Neuron (in vitro differentiated cells): ENCODE results near the gene KLHL22.

ENCODE experiments used
- H2AFZ ChIP-seq: one replicate; pipeline ENCODE4 v1.6.1; 2013; ENCODE audit warnings: low read depth, mild to moderate bottlenecking, inconsistent platforms, low read length, moderate library complexity
- H3K27me3 ChIP-seq: one replicate; pipeline ENCODE4 v1.6.1; 2013; ENCODE audit warnings: low read length; ENCODE audit not compliant: insufficient read depth
- H3K36me3 ChIP-seq: one replicate; pipeline ENCODE4 v1.6.1; 2013; ENCODE audit warnings: low read length; ENCODE audit not compliant: insufficient read depth
- H3K4me1 ChIP-seq: one replicate; pipeline ENCODE4 v1.6.1; 2013; ENCODE audit warnings: low read length; ENCODE audit not compliant: insufficient read depth
- H3K4me3 ChIP-seq: 2 replicates; pipeline ENCODE4 v1.5.1; 2013; ENCODE audit warnings: mild to moderate bottlenecking, low read length, moderate library complexity
- H3K9me3 ChIP-seq: one replicate; pipeline ENCODE4 v1.6.1; 2013; ENCODE audit warnings: low read length

Gene KLHL22

DNA sequence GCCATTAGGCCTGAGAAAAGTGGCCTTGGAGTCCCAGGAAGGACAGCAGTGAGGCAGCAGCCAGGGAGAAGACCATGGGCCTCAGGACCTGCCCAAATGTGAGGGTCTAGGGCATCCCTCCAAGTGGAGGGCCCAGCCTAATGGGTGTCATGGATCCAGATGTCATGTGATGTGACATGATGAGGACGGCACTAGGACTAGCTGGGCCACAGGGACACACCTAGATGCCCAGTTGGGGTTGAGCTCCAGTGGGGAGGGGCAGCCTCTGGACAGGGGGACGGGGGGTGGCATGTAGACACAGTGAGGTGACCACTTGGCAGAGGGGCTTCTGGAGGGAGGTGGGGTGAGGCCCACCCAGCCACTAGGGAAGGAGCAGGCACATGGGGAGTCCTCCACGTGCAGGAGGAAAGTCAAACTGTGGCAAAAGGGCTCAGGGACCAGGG lies 63.3 kb downstream of the KLHL22 start:
- no peak overlapping the region for H2AFZ ChIP-seq
- peaks cover 11% of the 10 kb centered on the region for H3K4me1 ChIP-seq
- H3K4me3 ChIP-seq, result no peak overlapping the region
- H3K9me3 ChIP-seq, result no peaks in the 10 kb centered on the region
- peaks cover 28% of the 10 kb centered on the region for H3K36me3 ChIP-seq
- H3K27me3 ChIP-seq, result no peaks in the 10 kb centered on the region

DNA sequence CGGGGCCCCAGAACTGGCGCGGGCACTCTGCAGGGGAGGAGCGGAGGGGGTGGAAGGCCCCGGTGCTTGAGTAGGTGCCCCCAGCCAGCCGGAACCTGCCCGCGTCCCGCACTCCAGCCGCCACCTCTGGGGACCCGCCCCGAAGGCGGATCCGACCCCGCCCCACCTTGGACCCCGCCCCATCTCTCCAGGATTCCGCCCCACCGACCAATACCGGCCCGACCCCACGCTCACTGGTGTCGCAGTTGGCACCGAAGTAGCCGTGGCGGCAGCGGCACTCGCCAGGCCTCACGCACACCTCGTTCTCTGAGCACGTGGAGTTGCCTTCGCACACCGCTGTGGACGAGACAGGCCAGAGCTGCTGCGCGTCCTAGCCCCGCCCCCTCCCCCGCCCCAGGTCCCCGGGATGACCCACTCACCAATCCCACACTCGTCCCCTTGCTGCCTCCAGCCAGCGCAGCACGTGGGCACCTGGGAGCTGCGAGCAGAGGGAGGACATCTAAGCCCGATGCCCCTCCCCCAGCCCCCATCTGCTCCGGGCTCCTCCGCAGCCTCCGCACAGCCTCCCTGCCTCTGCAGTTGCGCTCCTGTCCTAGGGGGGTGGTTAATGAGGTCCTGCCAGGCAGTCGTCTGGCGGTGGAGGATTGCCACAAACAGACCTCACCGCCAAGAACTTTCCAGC lies 63.9 kb downstream of the KLHL22 start:
- Histone ChIP-seq H3K36me3 (peaks cover 33% of the 10 kb centered on the region), H2AFZ (no peak overlapping the region), H3K4me3 (no peak overlapping the region), H3K27me3 (no peaks in the 10 kb centered on the region), H3K4me1 (peaks cover 11% of the 10 kb centered on the region), H3K9me3 (no peaks in the 10 kb centered on the region)

DNA sequence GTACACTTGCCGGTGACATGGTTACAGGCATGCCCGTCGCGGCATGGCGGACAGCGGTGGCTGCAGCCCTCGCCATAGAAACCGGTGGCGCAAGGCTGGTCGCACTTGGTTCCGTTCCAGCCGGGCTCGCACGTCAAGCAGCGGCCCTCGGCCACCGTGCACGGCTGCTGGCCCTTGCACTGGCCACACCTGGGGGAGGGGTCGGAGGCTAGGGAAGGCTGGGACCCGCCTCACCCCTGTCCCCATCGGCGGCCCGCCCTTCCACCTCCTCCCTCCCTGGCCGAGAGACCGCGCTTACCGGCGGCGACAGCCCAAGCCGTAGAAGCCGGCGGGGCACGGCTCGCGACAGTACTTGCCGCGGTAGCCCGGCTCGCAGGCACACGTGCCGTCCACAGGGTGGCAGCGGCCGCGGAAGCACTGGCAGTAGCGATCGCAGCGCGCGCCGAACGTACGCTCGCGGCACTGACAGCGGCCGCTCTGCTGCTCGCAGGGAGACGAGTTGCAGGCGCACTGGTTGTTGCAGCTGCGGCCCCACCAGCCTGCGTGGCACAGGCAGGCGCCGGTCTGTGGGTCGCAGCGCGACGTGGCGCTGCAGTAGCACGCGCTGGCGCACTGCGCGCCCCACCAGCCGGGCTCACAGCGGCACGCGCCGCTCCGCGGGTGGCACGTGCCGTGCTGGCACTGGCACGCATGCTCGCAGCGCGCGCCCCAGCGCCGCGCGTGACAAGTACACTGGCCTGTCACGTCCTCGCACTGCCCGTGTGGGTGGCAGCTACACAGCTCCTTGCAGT lies 64.7 kb downstream of the KLHL22 start:
- Histone ChIP-seq H3K4me1 (peaks cover 9% of the 10 kb centered on the region), H3K9me3 (no peaks in the 10 kb centered on the region), H3K4me3 (no peak overlapping the region), H3K27me3 (no peaks in the 10 kb centered on the region), H2AFZ (no peak overlapping the region), H3K36me3 (peaks cover 39% of the 10 kb centered on the region)

DNA sequence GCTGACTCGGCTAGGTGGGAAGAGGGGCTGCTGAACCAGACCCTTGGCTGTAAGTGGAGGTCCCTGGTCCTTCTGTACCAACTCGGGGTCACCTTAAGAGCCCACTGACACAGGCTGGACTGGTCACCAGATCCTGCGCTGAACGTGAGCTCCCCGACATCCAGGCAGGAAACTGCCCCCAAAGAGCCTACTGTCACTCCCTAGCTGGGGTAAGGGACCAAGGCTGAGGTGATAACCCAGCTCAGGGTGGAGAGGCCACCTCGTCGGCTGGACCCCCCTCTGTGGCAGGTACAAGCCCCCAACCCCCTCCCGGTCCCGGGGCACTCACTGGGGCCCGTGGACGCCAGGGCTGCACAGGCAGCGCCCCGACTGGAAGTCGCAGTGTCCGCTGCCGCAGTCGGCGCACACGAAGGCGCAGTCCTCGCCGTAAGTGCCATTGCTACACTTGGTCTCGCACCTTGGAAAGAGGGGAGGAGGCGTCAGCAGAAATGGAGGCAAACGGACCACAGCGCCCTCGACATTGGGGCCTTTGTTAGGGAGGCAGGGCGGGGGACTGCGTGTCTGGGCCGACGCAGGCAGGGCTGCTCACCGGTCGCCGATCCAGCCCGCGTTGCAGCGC lies 65.4 kb downstream of the KLHL22 start:
- H3K9me3 ChIP-seq, result no peaks in the 10 kb centered on the region
- H3K4me3 ChIP-seq, result no peak overlapping the region
- H2AFZ ChIP-seq, result no peak overlapping the region
- H3K27me3 ChIP-seq, result no peaks in the 10 kb centered on the region
- H3K36me3 ChIP-seq, result peaks cover 40% of the 10 kb centered on the region
- H3K4me1 ChIP-seq, result peaks cover 3% of the 10 kb centered on the region

DNA sequence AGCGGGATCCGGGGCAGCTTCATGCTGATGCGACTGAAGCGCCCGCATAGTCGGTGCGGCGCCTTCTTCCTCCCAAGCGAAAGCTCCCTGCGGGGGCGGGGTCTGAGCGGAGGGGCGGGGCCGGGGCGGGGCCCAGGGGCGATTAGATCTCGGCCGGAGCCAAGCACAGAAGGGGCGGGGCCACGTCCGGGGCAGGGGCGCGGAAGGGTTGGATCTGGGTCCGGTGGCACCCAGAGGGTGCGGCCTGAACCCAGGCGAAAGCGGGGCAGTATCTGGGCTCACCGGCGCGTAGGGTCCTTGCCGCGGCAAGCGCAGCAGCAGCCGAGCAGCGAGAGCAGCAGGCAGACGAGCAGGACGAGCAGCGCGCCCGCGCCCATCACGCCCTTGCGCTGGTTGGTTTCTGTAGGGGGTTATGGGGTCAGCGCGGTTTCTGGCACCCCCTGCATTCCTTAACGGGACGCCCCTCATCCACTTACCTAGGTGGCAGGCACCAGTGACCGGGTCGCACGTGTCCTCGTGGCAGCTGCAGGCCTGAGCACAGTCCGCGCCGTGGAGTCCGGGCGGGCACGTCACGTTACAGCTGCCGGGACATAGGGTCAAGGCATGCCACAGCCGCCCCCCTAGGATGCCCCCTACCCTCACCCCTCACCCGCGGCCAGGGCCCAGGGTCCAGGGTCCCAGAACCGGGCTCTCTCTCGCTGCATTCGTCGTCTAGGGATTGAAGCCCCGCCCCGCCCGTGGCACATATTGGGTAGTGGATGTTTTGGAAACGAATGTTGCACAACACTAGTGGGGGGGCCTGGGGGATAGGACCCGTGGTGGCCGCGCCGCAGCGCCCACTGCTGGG lies 66.1 kb downstream of the KLHL22 start:
- Histone ChIP-seq H3K4me3 (no peak overlapping the region), H3K4me1 (no peaks in the 10 kb centered on the region), H3K27me3 (no peaks in the 10 kb centered on the region), H3K9me3 (no peaks in the 10 kb centered on the region), H3K36me3 (peaks cover 46% of the 10 kb centered on the region), H2AFZ (no peak overlapping the region)

DNA sequence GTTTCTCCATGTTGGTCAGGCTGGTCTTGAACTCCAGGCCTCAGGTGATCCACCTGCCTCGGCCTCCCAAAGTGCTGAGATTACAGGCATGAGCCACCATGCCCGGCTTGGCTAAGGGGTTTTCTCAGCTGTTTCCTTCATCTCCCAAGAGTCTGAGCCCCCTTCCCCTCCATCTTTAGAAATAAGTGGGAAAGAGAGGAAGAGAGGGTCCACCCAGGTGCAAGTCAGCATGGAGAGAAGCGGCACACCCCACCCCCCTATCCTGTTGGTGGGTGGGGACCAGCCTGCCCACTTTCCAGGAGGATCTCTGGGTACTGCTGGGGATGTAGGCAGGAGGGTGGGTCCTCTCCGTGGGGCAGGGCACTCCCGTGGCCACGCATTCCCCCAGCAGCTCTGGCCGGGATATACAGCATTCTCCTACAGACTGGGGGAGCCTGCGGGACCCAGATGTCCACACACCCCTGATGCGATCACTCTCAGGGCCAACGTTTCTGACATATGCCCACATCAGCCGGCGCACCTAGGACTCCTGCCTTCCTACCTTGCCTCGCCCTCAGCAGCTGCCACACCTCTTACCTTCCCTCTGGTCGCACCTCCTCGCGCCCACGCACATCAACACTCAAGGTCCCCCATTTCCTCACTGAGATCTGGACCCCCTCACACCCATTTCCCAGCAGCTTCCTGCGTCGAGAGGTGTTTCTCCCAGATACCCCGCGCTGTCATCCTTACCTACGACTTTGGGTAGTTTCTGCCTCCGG lies 66.9 kb downstream of the KLHL22 start:
- H2AFZ ChIP-seq, result no peak overlapping the region
- H3K4me3 ChIP-seq, result no peak overlapping the region
- no peaks in the 10 kb centered on the region for H3K27me3 ChIP-seq
- H3K9me3 ChIP-seq, result no peaks in the 10 kb centered on the region
- H3K4me1 ChIP-seq, result no peaks in the 10 kb centered on the region
- peaks cover 46% of the 10 kb centered on the region for H3K36me3 ChIP-seq

DNA sequence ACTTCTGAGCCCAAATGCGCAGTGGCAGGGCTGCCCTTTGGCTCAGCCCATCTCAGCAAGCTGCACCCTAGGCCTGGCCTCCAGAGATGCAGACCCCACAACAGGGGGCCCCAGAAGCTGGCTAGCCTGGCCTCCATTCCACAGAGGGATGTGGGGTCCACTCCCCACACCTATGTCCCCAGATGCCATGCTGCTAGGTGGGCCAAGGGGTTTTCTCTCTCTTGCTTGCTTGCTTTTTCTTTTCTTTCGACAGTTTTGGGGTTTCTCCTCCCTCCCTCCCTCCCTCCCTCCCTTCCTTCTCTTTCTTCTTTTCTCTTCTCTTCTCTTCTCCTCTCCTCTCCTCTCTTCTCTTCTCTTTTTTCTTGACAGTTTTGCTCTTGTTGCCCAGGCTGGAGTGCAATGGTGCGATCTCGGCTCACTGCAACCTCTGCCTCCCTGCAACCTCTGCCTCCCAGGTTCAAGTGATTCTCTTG lies 67.6 kb downstream of the KLHL22 start:
- H2AFZ ChIP-seq, result no peak overlapping the region
- no peak overlapping the region for H3K4me3 ChIP-seq
- H3K4me1 ChIP-seq, result peaks cover 6% of the 10 kb centered on the region
- peaks cover 46% of the 10 kb centered on the region for H3K36me3 ChIP-seq
- H3K27me3 ChIP-seq, result no peaks in the 10 kb centered on the region
- H3K9me3 ChIP-seq, result no peaks in the 10 kb centered on the region

DNA sequence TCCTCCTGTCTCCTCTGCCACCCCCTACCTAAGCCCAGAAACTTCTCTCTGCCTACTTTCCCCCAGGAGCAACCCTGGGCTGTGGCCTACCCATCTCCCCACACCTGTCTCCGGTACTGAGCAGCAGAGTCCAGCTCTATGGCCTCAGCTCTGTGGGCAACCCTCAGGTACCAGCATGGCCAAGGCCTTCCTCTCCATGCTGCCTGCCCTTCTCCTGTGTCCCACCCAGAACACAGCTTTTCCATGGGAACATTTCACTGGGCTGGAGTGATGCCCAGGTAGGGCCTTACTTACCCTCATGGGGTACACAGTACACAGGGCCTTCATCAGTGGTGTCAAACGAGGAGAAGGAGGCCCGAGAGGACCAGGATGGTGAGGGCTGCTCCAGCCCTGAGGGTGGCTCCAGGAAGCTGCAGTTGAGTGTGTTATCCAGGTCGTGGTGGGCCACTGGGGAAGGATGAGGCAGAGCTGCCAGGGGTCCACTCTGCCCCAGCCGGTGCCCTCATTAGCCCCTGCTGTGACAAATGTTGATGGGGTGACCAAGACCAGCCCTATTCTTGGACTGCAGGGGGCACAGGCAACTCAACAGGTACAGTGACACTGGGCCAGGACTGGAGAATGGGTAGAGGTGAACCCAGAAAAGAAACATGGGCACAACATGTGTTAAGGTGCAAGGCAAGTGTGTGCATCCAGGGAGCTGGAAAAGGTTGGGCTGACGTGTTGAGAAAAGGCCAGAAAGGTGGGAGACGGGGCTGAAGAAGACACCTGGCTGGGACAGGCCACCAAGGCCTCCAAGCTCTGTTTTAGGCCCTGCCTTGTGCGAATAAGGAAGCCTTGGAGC lies 68.3 kb downstream of the KLHL22 start:
- Histone ChIP-seq H3K9me3 (no peaks in the 10 kb centered on the region), H3K36me3 (peaks cover 46% of the 10 kb centered on the region), H3K4me3 (no peak overlapping the region), H2AFZ (no peak overlapping the region), H3K27me3 (no peaks in the 10 kb centered on the region), H3K4me1 (peaks cover 12% of the 10 kb centered on the region)

DNA sequence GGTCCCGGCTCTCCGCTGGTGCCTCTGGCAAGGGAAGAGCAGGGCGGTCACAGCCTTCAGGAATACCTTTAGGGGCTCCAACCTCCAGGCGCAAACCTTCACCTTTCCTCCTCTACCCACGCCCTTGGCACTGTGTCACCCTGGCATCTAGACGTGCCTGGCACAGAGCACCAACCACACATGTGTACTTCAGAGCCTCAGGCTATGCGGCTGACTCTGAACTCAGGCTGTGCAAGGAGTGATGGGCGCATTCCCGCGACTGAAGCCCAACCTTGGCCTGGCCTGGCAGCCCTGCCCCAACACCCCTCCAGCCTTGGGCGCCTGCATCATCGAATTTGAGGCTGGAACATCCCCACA lies 69.4 kb downstream of the KLHL22 start:
- Histone ChIP-seq H2AFZ (no peak overlapping the region), H3K9me3 (no peaks in the 10 kb centered on the region), H3K4me1 (peaks cover 15% of the 10 kb centered on the region), H3K4me3 (no peak overlapping the region), H3K27me3 (no peaks in the 10 kb centered on the region), H3K36me3 (peaks cover 46% of the 10 kb centered on the region)

DNA sequence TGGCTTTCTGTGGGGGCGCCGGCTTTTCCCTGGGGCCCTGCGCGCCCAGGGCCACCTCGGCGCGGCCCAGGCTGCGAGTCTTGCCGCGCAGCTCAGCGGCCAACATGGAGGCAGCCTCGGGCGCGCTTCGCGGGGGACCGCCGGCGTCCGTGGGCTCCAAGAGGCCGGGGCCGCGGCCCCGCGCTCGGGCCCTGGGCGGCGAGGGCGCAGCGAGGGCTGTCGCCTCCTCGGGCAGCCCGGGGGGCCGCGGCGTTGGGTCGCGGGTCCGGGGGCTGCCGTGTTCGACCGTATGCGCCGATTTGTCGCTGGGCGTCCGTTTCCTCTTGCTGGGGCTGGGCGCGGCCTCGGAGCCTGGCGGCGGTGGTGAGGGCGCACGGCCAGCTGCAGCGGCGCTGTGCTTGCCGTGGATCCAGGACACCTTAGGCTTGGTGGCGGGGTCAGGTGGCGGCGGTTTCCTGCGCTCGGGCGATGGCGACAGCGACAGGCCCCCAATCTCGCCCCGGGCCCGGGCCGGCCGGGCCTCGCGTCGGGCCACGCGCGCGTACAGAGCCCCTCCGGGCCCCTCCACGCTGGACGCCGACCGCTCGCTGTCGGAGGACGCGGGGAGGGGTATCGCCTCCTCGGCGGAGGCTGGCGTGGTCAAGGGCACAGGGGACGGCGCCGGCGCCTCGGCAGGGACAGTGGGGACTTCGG lies 69.9 kb downstream of the KLHL22 start:
- H3K27me3 ChIP-seq, result no peaks in the 10 kb centered on the region
- no peak overlapping the region for H3K4me3 ChIP-seq
- peaks cover 46% of the 10 kb centered on the region for H3K36me3 ChIP-seq
- no peak overlapping the region for H2AFZ ChIP-seq
- peaks cover 15% of the 10 kb centered on the region for H3K4me1 ChIP-seq
- H3K9me3 ChIP-seq, result no peaks in the 10 kb centered on the region

DNA sequence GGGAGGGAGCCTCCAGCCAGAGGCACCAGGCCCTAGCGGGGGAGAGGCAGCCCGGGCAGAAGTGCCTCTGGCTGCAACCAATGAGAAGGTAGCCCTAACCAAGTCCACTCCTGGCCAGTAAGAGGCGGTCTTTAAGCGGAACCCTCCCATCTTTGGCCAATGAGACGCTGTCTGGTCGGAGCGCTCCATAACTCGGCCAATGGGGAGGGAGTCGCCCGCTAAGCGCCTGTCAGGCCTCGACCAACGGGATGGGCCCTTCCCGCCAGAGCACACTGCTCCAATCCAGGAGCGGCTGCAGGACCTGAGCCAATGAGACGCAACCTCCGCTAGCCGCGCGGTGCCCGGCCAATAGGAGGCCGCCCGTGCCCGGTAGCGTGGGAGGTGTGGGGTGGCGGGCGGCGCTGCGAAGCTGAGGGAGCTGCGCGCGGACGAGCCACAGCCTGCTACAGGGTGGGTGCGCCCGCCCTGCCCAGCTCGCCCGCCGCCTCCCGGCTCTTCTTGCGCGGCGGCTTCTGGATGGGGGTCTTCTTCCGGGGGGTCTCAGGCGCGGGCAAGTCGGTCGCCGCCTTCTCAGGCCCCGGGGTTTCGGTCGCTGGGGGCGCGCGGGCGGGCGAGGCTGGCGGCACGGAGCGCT lies 70.5 kb downstream of the KLHL22 start:
- no peaks in the 10 kb centered on the region for H3K9me3 ChIP-seq
- H3K36me3 ChIP-seq, result peaks cover 39% of the 10 kb centered on the region
- no peak overlapping the region for H2AFZ ChIP-seq
- no peaks in the 10 kb centered on the region for H3K27me3 ChIP-seq
- peaks cover 15% of the 10 kb centered on the region for H3K4me1 ChIP-seq
- no peak overlapping the region for H3K4me3 ChIP-seq
